Immature natural killer cell (primary cell): Measurements from ENCODE around the gene ENTHD1. TPM values are rescaled to one million over a fixed set of nuclear protein-coding genes. Genes with fewer than 3 reads are reported as not detected.
"Not testable (repeated sequence)": the region's sequence is repeated elsewhere in the genome, so short reads cannot be mapped to it uniquely, and the experiment has no call there.

ENCODE experiments used
- DNase-seq, 3 donors: peaks; one replicate each; pipeline ENCODE4 v3.0.0; 2022; ENCODE audit warnings: mixed read lengths in 1 of 3
- H3K27ac Mint-ChIP-seq, 6 donors: one replicate each; pipeline ENCODE4 v1.8.0; 2020; ENCODE audit warnings: mixed read lengths in 6 of 6, mild to moderate bottlenecking in 5 of 6, inconsistent platforms in 4 of 6, moderate library complexity in 3 of 6
- H3K27me3 Mint-ChIP-seq, 3 donors: one replicate each; pipeline ENCODE4 v1.8.0; 2020 to 2021; ENCODE audit warnings: low read depth in 3 of 3, mild to moderate bottlenecking in 3 of 3, mixed read lengths in 3 of 3, moderate library complexity in 3 of 3, inconsistent platforms in 1 of 3
- H3K36me3 Mint-ChIP-seq, 3 donors: one replicate each; pipeline ENCODE4 v1.8.0; 2020; ENCODE audit warnings: mixed read lengths in 3 of 3, inconsistent platforms in 2 of 3, mild to moderate bottlenecking in 2 of 3
- H3K4me1 Mint-ChIP-seq, 2 donors: one replicate each; pipeline ENCODE4 v1.8.0; 2020; ENCODE audit warnings: inconsistent platforms in 2 of 2, mild to moderate bottlenecking in 2 of 2, mixed read lengths in 2 of 2, moderate library complexity in 1 of 2
- H3K4me3 Mint-ChIP-seq, 5 donors: one replicate each; pipeline ENCODE4 v1.8.0; 2020; ENCODE audit warnings: mild to moderate bottlenecking in 5 of 5, mixed read lengths in 5 of 5, inconsistent platforms in 3 of 5, moderate library complexity in 3 of 5
- H3K9me3 Mint-ChIP-seq, 6 donors: one replicate each; pipeline ENCODE4 v1.8.0; 2020; ENCODE audit warnings: mild to moderate bottlenecking in 6 of 6, mixed read lengths in 6 of 6, inconsistent platforms in 4 of 6, moderate library complexity in 3 of 6
- polyA plus RNA-seq, 3 donors: library from polyadenylated mRNA; unstranded; fragments of 300-500 nt; fragmentation: Illumina TruSeq; gene quantifications; one replicate each; pipeline ENCODE4 v1.2.3, GENCODE V29; 2021

Gene ENTHD1
- polyA plus RNA-seq, 3 donors from 2014 or later: not detected

DNA sequence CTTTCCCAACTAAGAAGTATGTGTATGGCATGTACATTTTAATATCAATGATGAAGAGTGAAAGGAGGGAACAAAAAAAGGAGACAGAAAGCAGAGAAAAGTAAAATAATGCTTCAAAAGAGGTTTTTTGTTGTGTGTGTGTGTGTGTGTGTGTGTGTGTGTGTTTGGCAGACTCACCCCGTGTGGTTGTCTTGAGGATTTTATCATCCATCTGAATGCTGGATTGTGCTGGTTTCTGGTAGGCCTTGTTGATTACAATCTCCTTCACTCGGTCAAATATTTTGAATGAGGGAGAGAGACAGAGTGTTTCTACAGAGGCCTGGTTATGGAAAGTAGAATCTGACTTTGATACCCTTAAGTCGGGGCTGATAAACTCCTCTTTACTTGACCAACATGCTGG is 128.5 kb downstream of the ENTHD1 start:
- no peak overlapping the region for H3K27ac Mint-ChIP-seq
- no peak overlapping the region for H3K4me3 Mint-ChIP-seq

DNA sequence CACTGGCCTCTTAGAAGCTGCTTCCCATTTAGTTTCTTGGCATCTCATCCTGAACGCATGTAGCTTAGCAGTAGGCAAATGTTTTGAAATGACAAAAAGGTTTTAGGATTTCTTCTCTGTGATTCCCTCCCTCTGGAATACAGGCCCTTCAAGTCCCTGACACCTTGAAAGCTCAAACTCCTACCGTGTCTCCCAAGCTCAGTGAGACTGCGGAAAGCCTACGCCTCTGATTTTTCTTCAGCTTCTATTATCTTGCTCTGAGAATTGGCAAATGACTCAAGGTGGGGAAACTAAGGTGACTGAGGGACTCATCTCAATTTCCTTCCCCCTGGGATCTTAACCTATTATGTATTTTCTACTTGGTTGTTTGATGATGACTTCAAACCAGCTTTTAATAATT is 130.3 kb downstream of the ENTHD1 start:
- no peak overlapping the region for H3K27ac Mint-ChIP-seq
- peaks cover 4 to 10% (median 6%) of the 10 kb centered on the region in 3 donors for H3K27me3 Mint-ChIP-seq
- peaks cover 0 to 3% (median 0%) of the 10 kb centered on the region in 6 donors for H3K9me3 Mint-ChIP-seq
- H3K36me3 Mint-ChIP-seq: no peaks in the 10 kb centered on the region
- H3K4me1 Mint-ChIP-seq: no peaks in the 10 kb centered on the region
- H3K4me3 Mint-ChIP-seq: no peak overlapping the region
- no peak for DNase-seq

More for the DNA sequence above, 128.5 kb downstream of the ENTHD1 start:
- no peaks in the 10 kb centered on the region for H3K36me3 Mint-ChIP-seq
- no peaks in the 10 kb centered on the region for H3K4me1 Mint-ChIP-seq
- DNase-seq: no peak
- peaks cover 6 to 10% (median 7%) of the 10 kb centered on the region in 3 donors for H3K27me3 Mint-ChIP-seq
- H3K9me3 Mint-ChIP-seq: peaks cover 0 to 2% (median 0%) of the 10 kb centered on the region in 6 donors

DNA sequence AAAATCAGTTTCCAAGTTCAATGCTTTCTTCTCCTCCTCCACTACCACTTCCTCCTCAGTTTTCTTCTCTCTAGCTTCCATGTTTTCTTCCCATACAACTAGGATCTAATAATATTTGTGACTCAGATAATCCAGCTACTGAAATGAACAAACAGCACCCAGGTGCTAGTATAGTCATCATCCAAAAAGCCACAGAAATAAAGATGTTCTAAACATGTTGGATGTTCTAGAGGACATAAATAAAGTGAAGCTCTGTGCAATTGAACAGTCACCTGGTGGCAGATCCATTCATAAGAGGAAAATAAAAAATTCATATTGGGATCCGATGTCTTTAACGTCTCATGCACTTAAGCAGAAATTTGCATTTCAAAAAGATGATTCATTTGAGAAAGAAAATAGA is 142.8 kb downstream of the ENTHD1 start:
- peaks cover 5 to 9% (median 9%) of the 10 kb centered on the region in 3 donors for H3K27me3 Mint-ChIP-seq
- DNase-seq: no peak
- no peak overlapping the region for H3K4me3 Mint-ChIP-seq
- peaks cover 14% of the 10 kb centered on the region in 2 donors for H3K4me1 Mint-ChIP-seq
- no peaks in the 10 kb centered on the region for H3K9me3 Mint-ChIP-seq
- H3K27ac Mint-ChIP-seq: no peak overlapping the region
- H3K36me3 Mint-ChIP-seq: no peaks in the 10 kb centered on the region

DNA sequence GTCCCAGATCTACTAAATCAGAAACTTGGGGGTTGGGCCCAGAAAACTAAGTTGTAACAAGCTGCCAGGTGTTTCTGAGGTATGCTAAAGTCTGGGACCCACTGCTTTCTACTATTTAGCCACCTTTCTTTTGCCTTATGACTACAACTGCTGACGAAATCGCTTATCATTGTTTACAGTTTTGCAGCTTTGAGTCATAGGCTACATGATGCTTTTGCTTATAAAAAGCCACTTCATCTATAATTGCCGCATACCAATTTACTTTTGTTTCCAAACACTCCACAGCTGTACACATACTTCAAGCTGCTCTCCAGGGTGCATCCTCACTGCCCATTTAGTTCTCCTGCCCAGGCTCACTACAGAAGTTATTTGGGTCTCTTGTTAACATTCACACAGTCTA is 144.7 kb downstream of the ENTHD1 start:
- H3K4me1 Mint-ChIP-seq: peaks cover 20 to 21% of the 10 kb centered on the region in 2 donors
- no peaks in the 10 kb centered on the region for H3K9me3 Mint-ChIP-seq
- peaks cover 5 to 9% (median 5%) of the 10 kb centered on the region in 3 donors for H3K27me3 Mint-ChIP-seq
- H3K27ac Mint-ChIP-seq: no peak overlapping the region
- H3K4me3 Mint-ChIP-seq: no peak overlapping the region
- no peaks in the 10 kb centered on the region for H3K36me3 Mint-ChIP-seq
- DNase-seq: no peak

DNA sequence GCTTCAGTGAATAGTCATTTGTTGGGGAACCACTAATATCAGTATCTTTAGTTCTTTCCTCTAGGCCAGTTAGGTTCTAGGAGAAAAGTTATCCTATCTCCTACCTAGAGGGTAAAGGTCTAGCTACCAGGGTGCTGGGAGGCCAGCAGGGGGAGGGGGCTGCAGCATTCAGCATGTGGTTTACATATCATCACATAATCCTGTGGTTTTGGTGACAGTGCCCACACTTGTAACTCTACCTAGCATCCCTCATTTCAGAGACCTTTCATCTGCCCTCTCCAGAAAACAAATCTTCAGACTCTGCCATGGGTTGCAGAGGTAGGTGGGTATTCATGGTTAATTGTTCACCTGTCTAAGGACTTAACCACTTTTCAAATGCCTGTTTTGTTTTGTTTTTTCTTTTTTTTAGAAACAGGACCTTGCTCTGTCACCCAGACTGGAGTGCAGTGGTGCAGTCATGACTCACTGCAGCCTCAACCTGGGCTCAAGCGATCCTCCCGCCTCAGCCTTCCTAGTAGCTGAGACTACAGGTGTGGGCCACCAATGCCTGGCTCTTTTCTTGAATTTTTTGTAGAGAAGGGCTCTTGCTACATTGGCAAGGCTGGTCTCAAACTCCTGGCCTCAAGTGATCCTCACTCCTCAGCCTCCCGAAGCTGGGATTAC is 146.8 kb downstream of the ENTHD1 start:
- H3K27me3 Mint-ChIP-seq: peaks cover 3 to 11% (median 8%) of the 10 kb centered on the region in 3 donors
- H3K27ac Mint-ChIP-seq: no peak overlapping the region
- H3K9me3 Mint-ChIP-seq: no peaks in the 10 kb centered on the region
- peak in 1 of 3 donors; percentile 8 for DNase-seq
- H3K4me3 Mint-ChIP-seq: peak overlapping the region in 1 of 5 donors; percentile 15
- H3K4me1 Mint-ChIP-seq: peaks cover 20 to 21% of the 10 kb centered on the region in 2 donors
- no peaks in the 10 kb centered on the region for H3K36me3 Mint-ChIP-seq

DNA sequence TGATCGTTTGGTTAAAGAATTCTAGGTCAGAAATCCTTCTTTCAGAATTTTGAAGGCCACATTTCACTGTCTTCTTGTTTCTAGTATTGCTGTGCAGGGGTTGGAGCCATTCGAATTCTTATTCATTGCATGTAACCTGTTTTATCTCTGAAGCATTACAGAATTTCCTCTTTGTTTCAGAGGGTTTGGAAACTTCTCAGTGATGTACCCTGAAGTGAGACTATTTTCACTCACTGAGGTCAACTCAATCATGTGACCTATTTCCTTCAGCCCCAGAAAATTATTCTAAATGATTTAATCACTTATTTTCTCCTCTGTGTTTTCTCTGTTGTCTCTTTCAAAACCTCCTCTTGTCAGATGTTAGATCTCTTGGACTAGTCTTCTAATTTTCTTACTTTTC is 147.8 kb downstream of the ENTHD1 start:
- Mint-ChIP-seq H3K4me3 (peak overlapping the region in 3 of 5 donors; percentile 10 to 23 (median 15)), H3K36me3 (no peaks in the 10 kb centered on the region), H3K27me3 (peaks cover under 1 to 8% (median 8%) of the 10 kb centered on the region in 3 donors), H3K9me3 (no peaks in the 10 kb centered on the region), H3K27ac (peak overlapping the region in 2 of 6 donors; percentile 63 to 68), H3K4me1 (peaks cover 20 to 21% of the 10 kb centered on the region in 2 donors)
- DNase-seq: no peak

DNA sequence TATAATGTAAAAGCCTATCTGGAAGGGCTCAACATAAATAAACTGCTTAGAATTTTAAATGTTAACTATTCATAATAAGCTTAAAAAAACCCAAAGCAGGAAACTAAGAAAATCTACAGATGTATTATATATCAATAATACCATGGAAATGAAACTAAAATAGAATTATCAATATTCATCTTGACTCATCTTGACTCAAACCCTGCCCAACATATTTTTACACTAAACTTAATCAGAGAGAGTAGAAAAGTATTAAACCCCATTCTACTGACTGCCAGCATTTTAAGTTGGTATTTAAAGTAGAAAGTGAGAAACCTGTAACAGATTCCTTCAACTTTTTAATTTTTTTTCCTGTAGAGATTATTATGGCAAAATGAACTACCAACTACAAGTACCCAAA is 149.2 kb downstream of the ENTHD1 start:
- Mint-ChIP-seq H3K27ac (no peak overlapping the region), H3K9me3 (peaks cover 0 to 2% (median 0%) of the 10 kb centered on the region in 6 donors), H3K4me1 (peaks cover 20 to 21% of the 10 kb centered on the region in 2 donors), H3K27me3 (peaks cover 0 to 8% (median 3%) of the 10 kb centered on the region in 3 donors), H3K36me3 (peaks cover 0 to under 1% (median 0%) of the 10 kb centered on the region in 3 donors), H3K4me3 (no peak overlapping the region)
- DNase-seq: no peak

DNA sequence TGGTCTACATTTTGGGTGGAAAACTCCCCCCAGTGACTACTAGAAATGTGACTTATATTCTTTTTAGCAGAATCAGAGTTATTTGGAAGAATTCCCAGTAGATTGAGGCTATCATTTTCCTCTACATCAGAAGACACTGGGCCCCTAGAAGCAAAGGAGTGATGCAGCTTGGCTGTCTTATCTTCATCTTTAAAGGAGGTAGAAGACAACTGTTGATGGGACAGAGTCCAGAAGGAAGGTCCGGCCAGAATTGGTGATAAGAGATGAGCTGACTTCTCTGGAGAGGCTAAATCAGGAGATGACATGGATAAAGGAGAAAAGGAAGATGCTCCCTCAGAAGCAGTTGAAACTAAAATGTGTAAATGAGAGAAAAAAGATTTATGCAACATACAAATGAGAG is 149.6 kb downstream of the ENTHD1 start:
- no peak for DNase-seq
- Mint-ChIP-seq H3K27ac (no peak overlapping the region), H3K4me1 (peaks cover 20 to 21% of the 10 kb centered on the region in 2 donors), H3K4me3 (no peak overlapping the region), H3K9me3 (peaks cover 0 to 2% (median 0%) of the 10 kb centered on the region in 6 donors), H3K27me3 (peaks cover 0 to 8% (median 3%) of the 10 kb centered on the region in 3 donors), H3K36me3 (peaks cover 0 to 3% (median 0%) of the 10 kb centered on the region in 3 donors)

DNA sequence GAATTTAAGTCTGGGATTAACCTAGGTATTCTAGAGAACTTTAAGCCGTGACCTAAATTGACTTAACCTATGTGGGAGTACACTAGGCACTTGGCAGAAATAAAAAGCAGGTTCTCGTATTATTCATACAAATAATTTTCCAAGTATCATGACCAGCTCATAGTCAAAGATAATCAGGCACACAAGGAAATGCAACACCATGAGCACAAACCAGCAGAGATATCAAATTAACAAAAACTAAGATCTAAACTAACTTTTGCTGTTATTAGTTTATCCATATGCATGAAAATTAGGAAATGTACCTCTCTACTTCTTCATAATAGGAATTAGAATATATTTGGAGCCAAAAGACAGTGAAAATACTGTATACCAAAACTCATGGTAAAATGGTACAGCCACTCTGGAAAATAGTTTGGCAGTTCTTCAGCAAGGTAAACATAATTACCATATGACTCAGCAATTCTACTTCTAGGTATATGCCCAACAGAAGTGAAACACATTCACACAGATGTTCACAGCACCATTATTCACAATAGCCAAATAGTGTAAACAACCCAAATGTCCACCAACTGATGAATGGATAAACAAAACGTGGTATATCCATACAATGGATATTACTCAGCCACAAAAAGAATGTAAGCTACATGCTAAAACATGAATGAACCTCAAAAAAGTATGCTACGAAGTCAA is 154.1 kb downstream of the ENTHD1 start:
- Mint-ChIP-seq H3K4me1 (no peaks in the 10 kb centered on the region), H3K27me3 (peaks cover 2 to 11% (median 5%) of the 10 kb centered on the region in 3 donors), H3K27ac (no peak overlapping the region), H3K36me3 (peaks cover 0 to 3% (median 0%) of the 10 kb centered on the region in 3 donors), H3K4me3 (no peak overlapping the region), H3K9me3 (peaks cover 0 to 2% (median 0%) of the 10 kb centered on the region in 6 donors)
- no peak for DNase-seq

DNA sequence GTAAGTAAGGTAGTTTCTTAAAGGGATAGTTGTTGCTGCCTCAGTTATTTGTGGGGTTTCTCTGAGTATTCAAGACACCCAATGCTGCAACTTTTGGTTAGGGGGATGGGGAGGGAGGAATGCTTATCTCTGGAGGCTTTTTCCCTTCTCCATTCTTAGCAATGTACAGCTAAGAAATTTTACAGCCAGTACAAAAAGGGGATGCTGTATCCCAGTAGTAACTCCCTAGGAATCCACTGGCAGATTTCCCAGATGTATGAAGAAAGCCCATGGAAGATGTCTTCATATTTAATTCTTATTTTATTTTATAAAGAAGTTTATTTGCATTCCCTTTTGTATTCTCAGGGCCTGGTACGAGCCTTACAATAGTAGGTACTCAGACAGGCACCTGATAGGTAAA is 154.8 kb downstream of the ENTHD1 start:
- DNase-seq: no peak
- Mint-ChIP-seq H3K4me1 (no peaks in the 10 kb centered on the region), H3K36me3 (peaks cover 0 to 3% (median 0%) of the 10 kb centered on the region in 3 donors), H3K4me3 (no peak overlapping the region), H3K27me3 (peaks cover 2 to 7% (median 5%) of the 10 kb centered on the region in 3 donors), H3K9me3 (peaks cover 0 to 2% (median 0%) of the 10 kb centered on the region in 6 donors), H3K27ac (no peak overlapping the region)

DNA sequence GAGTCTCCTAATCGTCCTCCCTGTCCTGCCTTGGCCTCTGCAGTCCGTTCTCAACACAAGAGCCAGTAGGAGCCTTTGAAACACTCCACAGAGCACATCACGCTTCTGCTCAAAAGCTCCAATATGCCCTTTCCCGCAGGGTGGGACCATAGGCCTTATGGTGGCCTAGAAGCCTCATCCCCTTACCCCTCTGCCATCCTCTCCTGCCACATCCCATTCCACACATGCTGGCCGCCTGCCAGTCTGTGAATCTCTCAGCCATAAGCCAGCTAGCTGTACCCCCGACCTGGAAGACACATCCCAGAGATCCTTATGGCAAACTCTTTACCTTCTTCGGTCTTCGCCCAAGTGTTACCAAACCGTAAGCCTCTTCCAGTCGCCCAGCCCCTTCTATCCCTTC is 157.8 kb downstream of the ENTHD1 start:
- peaks cover 2 to 6% (median 5%) of the 10 kb centered on the region in 3 donors for H3K27me3 Mint-ChIP-seq
- H3K9me3 Mint-ChIP-seq: peaks cover 0 to 2% (median 0%) of the 10 kb centered on the region in 6 donors
- no peak for DNase-seq
- no peaks in the 10 kb centered on the region for H3K4me1 Mint-ChIP-seq
- no peak overlapping the region for H3K27ac Mint-ChIP-seq
- H3K4me3 Mint-ChIP-seq: no peak overlapping the region
- peaks cover 0 to 3% (median 0%) of the 10 kb centered on the region in 3 donors for H3K36me3 Mint-ChIP-seq

DNA sequence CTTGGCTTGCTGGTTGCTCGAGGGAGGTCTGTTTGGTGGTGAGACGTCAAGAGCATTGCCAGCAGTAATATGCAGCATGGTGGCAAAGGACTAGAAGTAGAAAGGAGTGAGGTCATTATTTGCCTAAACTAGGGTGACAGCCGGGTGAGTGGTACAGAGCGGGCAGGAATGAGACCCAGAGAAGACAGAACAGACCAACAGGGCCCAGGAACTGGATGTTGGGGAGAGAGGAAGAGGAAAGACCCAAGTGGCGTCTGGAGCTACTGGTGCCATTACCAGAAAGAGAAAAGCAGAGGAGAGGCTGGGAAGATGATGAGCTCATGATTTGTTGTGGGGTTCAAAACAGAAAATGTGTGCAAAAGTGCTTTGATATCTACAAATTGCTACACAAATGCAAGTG is 158.7 kb downstream of the ENTHD1 start:
- Mint-ChIP-seq H3K27ac (no peak overlapping the region), H3K4me1 (no peaks in the 10 kb centered on the region), H3K4me3 (no peak overlapping the region), H3K27me3 (peaks cover 2 to 6% (median 5%) of the 10 kb centered on the region in 3 donors), H3K36me3 (peaks cover 0 to 3% (median 0%) of the 10 kb centered on the region in 3 donors), H3K9me3 (no peaks in the 10 kb centered on the region)
- no peak for DNase-seq

DNA sequence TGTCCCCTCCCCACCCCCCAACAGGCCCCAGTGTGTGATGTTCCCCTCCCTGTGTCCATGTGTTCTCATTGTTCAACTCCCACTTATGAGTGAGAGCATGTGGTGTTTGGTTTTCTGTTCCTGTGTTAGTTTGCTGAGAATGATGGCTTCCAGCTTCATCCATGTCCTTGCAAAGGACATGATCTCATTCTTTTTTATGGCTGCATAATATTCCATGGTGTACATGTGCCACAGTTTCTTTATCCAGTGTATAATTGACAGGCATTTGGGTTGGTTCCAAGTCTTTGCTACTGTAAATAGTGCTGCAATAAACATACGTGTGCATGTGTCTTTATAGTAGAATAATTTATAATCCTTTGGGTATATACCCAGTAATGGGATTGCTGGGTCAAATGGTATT is 159.5 kb downstream of the ENTHD1 start:
- not testable (repeated sequence) for H3K4me1 Mint-ChIP-seq, H3K9me3 Mint-ChIP-seq, H3K36me3 Mint-ChIP-seq, H3K4me3 Mint-ChIP-seq, H3K27ac Mint-ChIP-seq, DNase-seq, H3K27me3 Mint-ChIP-seq

DNA sequence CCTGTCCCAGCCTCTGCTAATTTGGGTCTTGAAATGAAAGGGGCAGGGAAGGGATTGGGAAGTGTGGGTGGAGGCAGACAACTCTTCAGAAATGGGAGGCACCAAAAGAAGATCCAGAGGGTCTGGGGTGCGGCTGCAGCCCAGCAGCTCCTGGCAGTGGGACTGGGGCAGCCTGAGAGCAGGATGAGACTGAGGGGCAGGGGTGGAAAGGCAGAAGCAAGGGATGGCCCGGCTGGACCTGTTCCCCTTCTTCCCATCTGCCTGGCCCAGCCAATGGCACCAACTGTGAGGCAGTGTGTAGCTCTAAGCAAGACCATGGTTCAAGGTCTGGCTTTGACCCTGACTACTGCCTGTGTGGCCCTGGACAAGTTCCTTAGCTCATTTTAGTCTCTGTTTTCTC is 160.4 kb downstream of the ENTHD1 start:
- no peaks in the 10 kb centered on the region for H3K4me1 Mint-ChIP-seq
- peaks cover 5 to 6% (median 5%) of the 10 kb centered on the region in 3 donors for H3K27me3 Mint-ChIP-seq
- no peaks in the 10 kb centered on the region for H3K36me3 Mint-ChIP-seq
- no peaks in the 10 kb centered on the region for H3K9me3 Mint-ChIP-seq
- H3K27ac Mint-ChIP-seq: no peak overlapping the region
- H3K4me3 Mint-ChIP-seq: no peak overlapping the region
- no peak for DNase-seq
